Measurements from ENCODE around the gene PWP2.
A peak's percentile ranks its signal among the peaks of the same experiment; 100 is the strongest.
"Not testable (repeated sequence)": the region's sequence is repeated elsewhere in the genome, so short reads cannot be mapped to it uniquely, and the experiment has no call there.

Gene PWP2

GRCh38 chr21:44107026-44107501 lies at the start of gene PWP2:
PWP2 (plus strand) TSS chr21:44107399; CDS start chr21:44107417, 18 bp downstream.
- H3K4me3 ChIP-seq (ENCODE audit: low read depth, low read length) = peak within 1 kb of the TSS; percentile 30
- DNase-seq (ENCODE audit: low read depth); in situ Hi-C loops (cut with HindIII; ENCODE audit: low sequenced_read_pairs): not testable (repeated sequence)

- DNase-seq (ENCODE audit: low read depth) = no peak
- in situ Hi-C loops (cut with HindIII; ENCODE audit: low sequenced_read_pairs) = no loop called here
- TF ChIP-seq CTCF (IDR thresholded peaks at IDR 0.05; ENCODE audit: low read depth, low read length, missing control alignments) = no peak
- H3K4me3 ChIP-seq (ENCODE audit: low read depth, low read length) = no peak overlapping the region
Measured at GRCh38 chr21:44057960-44058651, 49.1 kb upstream of the PWP2 start.

GRCh38 chr21:44058652-44058964 lies 48.6 kb upstream of the PWP2 start:
- in situ Hi-C loops (cut with HindIII; ENCODE audit: low sequenced_read_pairs) = no loop called here
- no peak for DNase-seq (ENCODE audit: low read depth)
- TF ChIP-seq CTCF (IDR thresholded peaks at IDR 0.05; ENCODE audit: low read depth, low read length, missing control alignments) = no peak

GRCh38 chr21:44058981-44059380 lies 48.2 kb upstream of the PWP2 start:
- no peak for TF ChIP-seq CTCF (IDR thresholded peaks at IDR 0.05; ENCODE audit: low read depth, low read length, missing control alignments)
- DNase-seq (ENCODE audit: low read depth) = no peak
- no peak overlapping the region for H3K4me3 ChIP-seq (ENCODE audit: low read depth, low read length)
- in situ Hi-C loops (cut with HindIII; ENCODE audit: low sequenced_read_pairs) = no loop called here

More at GRCh38 chr21:44058652-44058964, 48.6 kb upstream of the PWP2 start:
- H3K4me3 ChIP-seq (ENCODE audit: low read depth, low read length) = no peak overlapping the region

GRCh38 chr21:44059710-44060109 lies 47.5 kb upstream of the PWP2 start:
- no peak for TF ChIP-seq CTCF (IDR thresholded peaks at IDR 0.05; ENCODE audit: low read depth, low read length, missing control alignments)
- in situ Hi-C loops (cut with HindIII; ENCODE audit: low sequenced_read_pairs) = no loop called here
- DNase-seq (ENCODE audit: low read depth) = no peak
- H3K4me3 ChIP-seq (ENCODE audit: low read depth, low read length) = no peak overlapping the region

GRCh38 chr21:44062380-44062779 lies 44.8 kb upstream of the PWP2 start:
- TF ChIP-seq CTCF (IDR thresholded peaks at IDR 0.05; ENCODE audit: low read depth, low read length, missing control alignments) = no peak
- DNase-seq (ENCODE audit: low read depth) = no peak
- H3K4me3 ChIP-seq (ENCODE audit: low read depth, low read length) = no peak overlapping the region
- in situ Hi-C loops (cut with HindIII; ENCODE audit: low sequenced_read_pairs) = no loop called here

GRCh38 chr21:44063151-44063912 lies 43.9 kb upstream of the PWP2 start:
- DNase-seq (ENCODE audit: low read depth) = no peak
- in situ Hi-C loops (cut with HindIII; ENCODE audit: low sequenced_read_pairs) = no loop called here
- no peak for TF ChIP-seq CTCF (IDR thresholded peaks at IDR 0.05; ENCODE audit: low read depth, low read length, missing control alignments)
- H3K4me3 ChIP-seq (ENCODE audit: low read depth, low read length) = no peak overlapping the region

Data from astrocyte of the cerebellum (primary cell).